ENCODE measurements around the gene SLC36A3. TPM values are rescaled to one million over a fixed set of nuclear protein-coding genes. Genes with fewer than 3 reads are reported as not detected.

Gene SLC36A3
- total RNA-seq (2022; extraction: Qiagen RNA extraction; ENCODE audit: low read depth): not detected in 5 replicates

DNA sequence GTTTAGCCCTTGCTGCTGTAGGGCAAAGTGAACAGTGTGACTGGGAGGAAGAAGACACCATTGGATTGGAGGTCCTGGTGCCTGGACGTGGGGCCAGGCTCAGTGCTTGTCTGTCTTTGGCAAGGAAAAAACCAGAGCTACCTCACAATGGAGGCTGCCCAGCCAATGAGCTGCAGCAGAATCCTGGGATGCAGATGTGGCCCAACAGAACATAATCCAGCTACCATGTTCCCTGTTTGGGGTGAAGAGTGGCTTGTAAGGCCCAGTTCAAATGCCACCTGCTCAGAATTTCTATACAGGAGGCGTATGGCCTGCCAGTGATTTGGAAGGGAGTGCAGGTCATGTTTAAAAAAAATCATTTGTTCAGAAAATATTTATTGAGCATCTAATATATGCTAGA is at the start of gene SLC36A3:
TSS of gene SLC36A3 (minus strand) at position 101 of the 400 bp plus-strand sequence. CDS start 412 bp downstream, outside the sequence.

DNA sequence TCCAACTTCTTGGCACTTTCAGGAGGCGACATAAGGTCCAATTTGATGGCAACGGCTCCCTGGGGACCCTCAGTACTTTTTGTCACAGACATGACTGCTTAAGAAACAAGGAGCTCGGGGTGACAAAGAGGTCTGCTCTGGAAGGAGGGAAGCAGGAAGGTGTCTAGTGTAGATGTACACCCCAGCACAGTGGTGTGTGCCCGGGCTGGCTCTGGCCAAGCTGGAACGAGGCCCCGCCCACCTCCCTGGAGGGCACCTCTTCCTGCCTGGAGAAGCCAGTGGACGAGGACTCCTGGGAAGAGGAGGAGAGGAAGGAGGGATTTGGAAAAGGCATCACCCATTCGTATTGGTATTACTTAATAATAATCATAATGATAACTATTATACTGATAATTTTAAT is 43.8 kb upstream of the SLC36A3 start, which contains the start of gene SLC36A2:
TSS of gene SLC36A2 (minus strand) at position 191 of the 400 bp plus-strand sequence. CDS start at position 92, 99 bp downstream.

DNA sequence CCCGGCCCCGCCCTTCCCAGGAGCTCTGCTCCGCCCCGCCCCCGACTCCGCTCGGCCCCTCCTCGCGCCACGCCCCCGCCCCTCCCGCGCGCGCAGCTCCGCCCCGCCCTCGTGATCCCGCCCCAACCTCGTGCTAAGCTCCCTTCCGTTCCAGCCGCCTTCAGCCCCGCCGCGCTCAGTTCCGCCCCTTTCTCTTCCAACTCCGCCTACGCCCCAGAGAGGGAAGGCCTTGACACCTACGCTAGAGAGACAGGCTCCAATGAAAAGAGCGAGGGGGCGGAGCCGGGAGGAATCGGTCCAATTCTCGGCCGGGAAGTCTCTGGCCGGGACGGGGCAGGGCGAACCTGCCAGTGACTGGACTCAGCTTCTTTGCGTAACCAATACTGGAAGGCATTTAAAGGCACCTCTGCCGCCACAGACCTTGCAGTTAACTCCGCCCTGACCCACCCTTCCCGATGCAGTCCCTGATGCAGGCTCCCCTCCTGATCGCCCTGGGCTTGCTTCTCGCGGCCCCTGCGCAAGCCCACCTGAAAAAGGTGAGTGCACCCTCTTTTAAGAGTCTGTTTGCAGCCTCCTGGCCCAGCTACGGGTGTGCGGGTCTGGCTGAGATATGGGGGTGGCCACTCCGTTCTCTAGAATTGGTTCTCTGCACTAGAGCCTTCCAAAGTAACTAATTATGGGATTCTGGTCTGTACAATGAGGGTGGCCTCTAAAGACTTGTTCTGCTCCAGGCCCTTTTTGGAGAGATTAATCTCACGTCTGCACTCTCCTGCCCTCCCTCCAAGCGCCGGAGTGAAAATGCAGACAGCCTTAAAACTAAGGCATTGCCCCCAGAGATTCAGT is 50.6 kb downstream of the SLC36A3 start, which contains the start of gene GM2A:
TSS of gene GM2A (plus strand) at position 424 of the 843 bp plus-strand sequence. CDS start at position 456, 32 bp downstream.

Other genes with a start within 250 kb of the SLC36A3 start
- gene TNIP1, start 222.7 kb downstream of the SLC36A3 start, total RNA-seq (2022; extraction: Qiagen RNA extraction; ENCODE audit: low read depth): 126 to 142 TPM (median 127 TPM) in 5 replicates
- gene ANXA6, start 146.0 kb downstream of the SLC36A3 start, total RNA-seq (2022; extraction: Qiagen RNA extraction; ENCODE audit: low read depth): 38.1 to 42.0 TPM (median 39.3 TPM) in 5 replicates
- gene CCDC69, start 79.7 kb downstream of the SLC36A3 start, total RNA-seq (2022; extraction: Qiagen RNA extraction; ENCODE audit: low read depth): 1.5 to 2.0 TPM (median 1.7 TPM) in 5 replicates
- 16.3 to 18.9 TPM (median 17.0 TPM) in 5 replicates for gene GM2A, start 50.6 kb downstream of the SLC36A3 start, total RNA-seq (2022; extraction: Qiagen RNA extraction; ENCODE audit: low read depth)
- not detected in 5 replicates for gene SLC36A2, start 43.8 kb upstream of the SLC36A3 start, total RNA-seq (2022; extraction: Qiagen RNA extraction; ENCODE audit: low read depth)
- gene SLC36A1, start 143.8 kb upstream of the SLC36A3 start, total RNA-seq (2022; extraction: Qiagen RNA extraction; ENCODE audit: low read depth): 8.5 to 10.7 TPM (median 9.9 TPM) in 5 replicates